PC-3 (cell line): ENCODE results near the gene AGRN. TPM values are rescaled to one million over a fixed set of nuclear protein-coding genes. Genes with fewer than 3 reads are reported as not detected.

Experiments used
- ATAC-seq: fragments of 200-7000 bp; cut with Tn5 transposase; 2 replicates; pipeline ENCODE4 v1.9.1; 2020; ENCODE audit warnings: mild to moderate bottlenecking, moderate library complexity
- BruUV-seq: library from RNA; stranded (reverse); fragments of 400-500 nt; replicated peaks from 2 replicates; lab custom pipeline; 2021; lab: Mats Ljungman, UMichigan
- CTCF ChIA-PET: fragments of 300-600 bp; sonication (Branson Sonifier 250); formaldehyde crosslinking; loops from one replicate; lab custom pipeline; 2022; ENCODE audit warnings: antibody characterized with exemption; lab: Charles Lee
- POLR2A ChIA-PET: fragments of 300-600 bp; sonication (Branson Sonifier 250); formaldehyde crosslinking; loops from one replicate; lab custom pipeline; 2022; ENCODE audit warnings: antibody characterized with exemption; ENCODE audit not compliant: unreplicated experiment; lab: Charles Lee
- DNase-seq: peaks from one replicate; pipeline ENCODE4 v3.0.0-alpha.2; 2015
- H2AFZ ChIP-seq: fragments of 300-600 bp; sonication (generic); 2 replicates; pipeline ENCODE4 v1.6.0; 2016; ENCODE audit warnings: antibody characterized with exemption, low read length
- H3F3A ChIP-seq: fragments of 300-600 bp; sonication (generic); one replicate; pipeline ENCODE4 v1.6.0; 2017; ENCODE audit warnings: antibody characterized with exemption, low read length, control low read depth, mild to moderate bottlenecking; ENCODE audit not compliant: unreplicated experiment
- H3K27ac ChIP-seq: fragments of 300-600 bp; sonication (generic); 2 replicates; pipeline ENCODE4 v1.5.1; 2016; ENCODE audit warnings: mild to moderate bottlenecking, low read length
- H3K27me3 ChIP-seq: fragments of 300-600 bp; sonication (generic); 2 replicates; pipeline ENCODE4 v1.6.1; 2016; ENCODE audit warnings: low read length, mixed read lengths
- H3K36me3 ChIP-seq: fragments of 300-600 bp; sonication (generic); 2 replicates; pipeline ENCODE4 v1.6.1; 2016; ENCODE audit warnings: low read depth, mixed run types, low read length, mixed read lengths
- H3K4me1 ChIP-seq: fragments of 300-600 bp; sonication (generic); 2 replicates; pipeline ENCODE4 v1.5.1; 2016; ENCODE audit warnings: low read length; ENCODE audit not compliant: insufficient read depth
- H3K4me2 ChIP-seq: fragments of 300-600 bp; sonication (generic); 2 replicates; pipeline ENCODE4 v1.6.0; 2016; ENCODE audit warnings: low read length
- H3K4me3 ChIP-seq: fragments of 300-600 bp; sonication (generic); 2 replicates; pipeline ENCODE4 v1.5.1; 2016; ENCODE audit warnings: mild to moderate bottlenecking, low read length, mixed read lengths
- H3K79me2 ChIP-seq: fragments of 300-600 bp; sonication (generic); 2 replicates; pipeline ENCODE4 v1.6.1; 2017; ENCODE audit warnings: low read length, mixed read lengths
- H3K9ac ChIP-seq: fragments of 300-600 bp; sonication (generic); 2 replicates; pipeline ENCODE4 v1.6.0; 2016; ENCODE audit warnings: mild to moderate bottlenecking, low read length
- H3K9me2 ChIP-seq: fragments of 300-600 bp; sonication (generic); replicated peaks from 2 replicates; pipeline ENCODE4 v1.6.1; 2016; ENCODE audit warnings: mixed run types, low read length, mixed read lengths
- H3K9me3 ChIP-seq: fragments of 300-600 bp; sonication (generic); 2 replicates; pipeline ENCODE4 v1.6.1; 2016; ENCODE audit warnings: low read length, mixed read lengths
- H4K20me1 ChIP-seq: fragments of 300-600 bp; sonication (generic); 2 replicates; pipeline ENCODE4 v1.6.1; 2016; ENCODE audit warnings: low read length, mixed read lengths
- EZH2 ChIP-seq: fragments of 300-600 bp; sonication (generic); IDR thresholded peaks from one replicate; pipeline ENCODE4 v1.6.1; 2017; ENCODE audit warnings: antibody characterized with exemption, mild to moderate bottlenecking, low read length; ENCODE audit not compliant: unreplicated experiment
- EZH2phosphoT487 ChIP-seq: fragments of 300-600 bp; sonication (generic); IDR thresholded peaks from 2 replicates; pipeline ENCODE4 v1.6.1; 2018; ENCODE audit warnings: mild to moderate bottlenecking, antibody characterized with exemption, low read length, borderline replicate concordance
- intact Hi-C: fragments of 100-400 bp; cut with micrococcal nuclease; formaldehyde crosslinking; loops from 2 replicates; pipeline ENCODE4 v1.9.0; 2023
- total RNA-seq: library from RNA; depleted of rRNA; stranded (reverse); fragments of >200 nt; gene quantifications from 2 replicates; pipeline ENCODE4 v1.2.3, GENCODE V29; 2014
- TF ChIP-seq, protein P1 (sequence below): fragments of 300-600 bp; sonication (generic); conservative IDR thresholded peaks from 2 replicates; pipeline ENCODE4 v1.5.1; 2017; ENCODE audit warnings: antibody characterized with exemption, low read depth, mild to moderate bottlenecking, low read length

Gene AGRN
- total RNA-seq, 1 experiment from 2014 or later = 273 TPM

DNA sequence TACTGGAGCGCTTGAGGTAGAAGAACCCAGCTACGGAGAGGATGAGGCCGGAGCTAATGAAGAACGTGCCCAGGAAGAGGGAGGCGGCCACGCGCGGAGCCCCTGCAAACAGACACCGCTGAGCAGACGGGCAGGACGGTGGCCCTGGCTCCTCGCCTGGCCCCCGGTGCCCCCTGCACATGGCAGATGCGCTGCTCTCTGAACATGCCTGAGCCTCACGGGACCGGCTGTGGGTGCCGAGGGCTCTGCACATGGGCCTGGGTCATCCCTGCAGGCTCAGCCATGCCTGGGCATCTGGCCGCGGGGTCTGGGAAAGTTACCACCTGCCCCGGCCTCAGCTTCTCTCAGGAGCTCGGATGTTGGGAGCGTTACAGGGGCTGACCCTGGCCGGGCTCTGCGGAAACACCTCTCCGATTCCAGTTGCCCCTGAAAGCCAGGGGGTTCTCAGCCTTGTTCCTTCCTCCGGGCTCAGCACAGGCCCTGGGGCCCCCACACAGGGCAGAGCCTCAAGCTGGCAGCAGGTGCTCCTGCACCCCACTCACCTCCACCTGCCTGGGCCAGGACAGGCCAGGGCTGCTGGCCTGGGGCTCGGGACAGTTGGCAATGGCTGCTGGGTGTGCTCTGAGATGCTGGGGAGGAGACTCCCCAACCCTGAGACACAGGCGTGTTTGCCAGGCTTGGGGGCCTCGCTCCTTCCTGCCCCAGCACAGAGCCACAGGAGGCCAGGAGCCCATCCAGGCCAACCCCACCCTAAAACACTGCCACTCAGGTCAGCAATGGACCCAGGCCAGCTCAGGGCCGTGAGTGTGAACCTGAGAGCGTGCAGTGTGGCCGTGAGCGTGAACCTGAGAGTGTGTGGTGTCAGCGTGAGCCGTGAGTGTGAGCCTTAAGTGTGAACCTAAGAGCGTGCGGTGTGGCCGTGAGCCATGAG is 66.3 kb downstream of the AGRN start:
- no peak overlapping the region for H3K4me3 ChIP-seq
- CTCF ChIA-PET = no interaction called here
- H4K20me1 ChIP-seq = no peaks in the 10 kb centered on the region

GRCh38 chr1:1086911-1087341 is 67.0 kb downstream of the AGRN start:
- Histone ChIP-seq H3K27ac (no peak overlapping the region), H3K27me3 (no peaks in the 10 kb centered on the region), H2AFZ (no peak overlapping the region), H3K4me2 (no peak overlapping the region), H3K9me3 (no peaks in the 10 kb centered on the region), H4K20me1 (no peaks in the 10 kb centered on the region), H3K4me3 (no peak overlapping the region), H3K79me2 (no peaks in the 10 kb centered on the region), H3K9me2 (no peaks in the 10 kb centered on the region), H3F3A (no peaks in the 10 kb centered on the region), H3K9ac (no peak overlapping the region), H3K4me1 (no peaks in the 10 kb centered on the region), H3K36me3 (no peaks in the 10 kb centered on the region)
- ATAC-seq (no peak), DNase-seq (no peak)
- TF ChIP-seq EZH2phosphoT487 = no peak
- intact Hi-C loops = no loop called here
- no TSS peak for BruUV-seq
- POLR2A ChIA-PET = no interaction called here
- CTCF ChIA-PET = no interaction called here

More for the DNA sequence above, 66.3 kb downstream of the AGRN start:
- POLR2A ChIA-PET = no interaction called here
- no peak overlapping the region for H3K4me2 ChIP-seq
- H3K27me3 ChIP-seq = no peaks in the 10 kb centered on the region
- no peaks in the 10 kb centered on the region for H3K9me3 ChIP-seq
- H3K4me1 ChIP-seq = no peaks in the 10 kb centered on the region
- no peak overlapping the region for H2AFZ ChIP-seq
- no peaks in the 10 kb centered on the region for H3F3A ChIP-seq
- no TSS peak for BruUV-seq
- H3K36me3 ChIP-seq = no peaks in the 10 kb centered on the region
- DNase-seq (no peak), ATAC-seq (no peak)
- intact Hi-C loops = no loop called here
- no peak overlapping the region for H3K9ac ChIP-seq
- H3K79me2 ChIP-seq = no peaks in the 10 kb centered on the region
- no peak overlapping the region for H3K27ac ChIP-seq
- H3K9me2 ChIP-seq = no peaks in the 10 kb centered on the region
- TF ChIP-seq EZH2phosphoT487 (no peak), EZH2 (no peak)
- TF ChIP-seq, protein P1, sequence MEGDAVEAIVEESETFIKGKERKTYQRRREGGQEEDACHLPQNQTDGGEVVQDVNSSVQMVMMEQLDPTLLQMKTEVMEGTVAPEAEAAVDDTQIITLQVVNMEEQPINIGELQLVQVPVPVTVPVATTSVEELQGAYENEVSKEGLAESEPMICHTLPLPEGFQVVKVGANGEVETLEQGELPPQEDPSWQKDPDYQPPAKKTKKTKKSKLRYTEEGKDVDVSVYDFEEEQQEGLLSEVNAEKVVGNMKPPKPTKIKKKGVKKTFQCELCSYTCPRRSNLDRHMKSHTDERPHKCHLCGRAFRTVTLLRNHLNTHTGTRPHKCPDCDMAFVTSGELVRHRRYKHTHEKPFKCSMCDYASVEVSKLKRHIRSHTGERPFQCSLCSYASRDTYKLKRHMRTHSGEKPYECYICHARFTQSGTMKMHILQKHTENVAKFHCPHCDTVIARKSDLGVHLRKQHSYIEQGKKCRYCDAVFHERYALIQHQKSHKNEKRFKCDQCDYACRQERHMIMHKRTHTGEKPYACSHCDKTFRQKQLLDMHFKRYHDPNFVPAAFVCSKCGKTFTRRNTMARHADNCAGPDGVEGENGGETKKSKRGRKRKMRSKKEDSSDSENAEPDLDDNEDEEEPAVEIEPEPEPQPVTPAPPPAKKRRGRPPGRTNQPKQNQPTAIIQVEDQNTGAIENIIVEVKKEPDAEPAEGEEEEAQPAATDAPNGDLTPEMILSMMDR = no peak

- H4K20me1 ChIP-seq = no peaks in the 10 kb centered on the region
- ChIA-PET CTCF (no interaction called here), POLR2A (no interaction called here)
- no peak for ATAC-seq
- H3F3A ChIP-seq = no peaks in the 10 kb centered on the region
- no peak overlapping the region for H3K4me2 ChIP-seq
- H3K27ac ChIP-seq = no peak overlapping the region
- BruUV-seq = no TSS peak
- H3K79me2 ChIP-seq = no peaks in the 10 kb centered on the region
- H3K9ac ChIP-seq = no peak overlapping the region
- H3K9me3 ChIP-seq = no peaks in the 10 kb centered on the region
- no peaks in the 10 kb centered on the region for H3K27me3 ChIP-seq
- H3K4me3 ChIP-seq = no peak overlapping the region
- H3K9me2 ChIP-seq = no peaks in the 10 kb centered on the region
- no peaks in the 10 kb centered on the region for H3K4me1 ChIP-seq
- intact Hi-C loops = no loop called here
- DNase-seq = no peak
- no peak for TF ChIP-seq EZH2
- TF ChIP-seq, protein P1 = no peak
- no peak for TF ChIP-seq EZH2phosphoT487
- H2AFZ ChIP-seq = no peak overlapping the region
- no peaks in the 10 kb centered on the region for H3K36me3 ChIP-seq
These were observed 67.6 kb downstream of the AGRN start for GRCh38 chr1:1087351-1088028.
